ENCODE data around the gene TMED4.
"Not testable (repeated sequence)": the region's sequence is repeated elsewhere in the genome, so short reads cannot be mapped to it uniquely, and the experiment has no call there.

TMED4 gene

GRCh38 chr7:44575054-44575453, 7.0 kb downstream of the TMED4 start:
- intact Hi-C loops (cut with DNase I), result no loop called here
- no peak for DNase-seq

- peak in 2 of 42 donors; percentile 13 to 35 for DNase-seq
- intact Hi-C loops (cut with DNase I), result no loop called here
Observed at GRCh38 chr7:44574287-44574872, 7.7 kb downstream of the TMED4 start.

GRCh38 chr7:44573464-44574286, 8.4 kb downstream of the TMED4 start, which contains the start of gene DDX56:
DDX56 (minus strand) TSS chr7:44573908; CDS start chr7:44573895, 13 bp downstream.
- intact Hi-C loops (cut with DNase I), result no loop called here
- DNase-seq, result peak; percentile 89 to 98 (median 96)

- no peak for DNase-seq
- intact Hi-C loops (cut with DNase I), result no loop called here
Observed at GRCh38 chr7:44572771-44573170, 9.3 kb downstream of the TMED4 start.

- no peak for DNase-seq
- intact Hi-C loops (cut with DNase I), result loop anchor here (5.0 to 10.0 kb wide), 2 partner anchors 83 to 355 kb away; no protein-coding TSS in a partner anchor
Observed at GRCh38 chr7:44569959-44570358, 12.1 kb downstream of the TMED4 start.

GRCh38 chr7:44568771-44569560, 13.1 kb downstream of the TMED4 start:
- intact Hi-C loops (cut with DNase I), result loop anchor here (5.0 to 10.0 kb wide), 2 partner anchors 82 to 354 kb away; no protein-coding TSS in a partner anchor
- no peak for DNase-seq

GRCh38 chr7:44567884-44568283, 14.1 kb downstream of the TMED4 start:
- intact Hi-C loops (cut with DNase I), result loop anchor here (5.0 to 10.0 kb wide), 2 partner anchors 81 to 353 kb away; no protein-coding TSS in a partner anchor
- no peak for DNase-seq

GRCh38 chr7:44566680-44567079, 15.4 kb downstream of the TMED4 start:
- intact Hi-C loops (cut with DNase I), result loop anchor here (5.0 to 10.0 kb wide), 2 partner anchors 79 to 352 kb away; no protein-coding TSS in a partner anchor
- no peak for DNase-seq

GRCh38 chr7:44565795-44566559, 16.1 kb downstream of the TMED4 start:
- intact Hi-C loops (cut with DNase I), result loop anchor here (5.0 to 10.0 kb wide), 2 partner anchors 79 to 351 kb away; no protein-coding TSS in a partner anchor
- no peak for DNase-seq

GRCh38 chr7:44565097-44565794, 16.8 kb downstream of the TMED4 start:
- DNase-seq, result peak; percentile 34 to 88 (median 77)
- intact Hi-C loops (cut with DNase I), result loop anchor here (5.0 to 10.0 kb wide), 2 partner anchors 78 to 350 kb away; no protein-coding TSS in a partner anchor

- DNase-seq, result no peak
- intact Hi-C loops (cut with DNase I), result loop anchor here (5.0 to 10.0 kb wide), 2 partner anchors 77 to 350 kb away; no protein-coding TSS in a partner anchor
Observed at GRCh38 chr7:44564606-44565005, 17.4 kb downstream of the TMED4 start.

GRCh38 chr7:44563171-44563679, 18.8 kb downstream of the TMED4 start:
- no peak for DNase-seq
- intact Hi-C loops (cut with DNase I), result loop anchor here (10.0 kb wide), 1 partner anchor 348 kb away; no protein-coding TSS in a partner anchor

GRCh38 chr7:44562622-44562962, 19.4 kb downstream of the TMED4 start:
- not testable (repeated sequence) for DNase-seq
- intact Hi-C loops (cut with DNase I), result loop anchor here (10.0 kb wide), 1 partner anchor 348 kb away; no protein-coding TSS in a partner anchor

GRCh38 chr7:44561962-44562621, 19.9 kb downstream of the TMED4 start:
- peak; percentile 27 to 89 (median 64) for DNase-seq
- intact Hi-C loops (cut with DNase I), result loop anchor here (10.0 kb wide), 1 partner anchor 347 kb away; no protein-coding TSS in a partner anchor

GRCh38 chr7:44561481-44561880, 20.6 kb downstream of the TMED4 start:
- peak in 1 of 42 donors; percentile 14 for DNase-seq
- intact Hi-C loops (cut with DNase I), result loop anchor here (10.0 kb wide), 1 partner anchor 347 kb away; no protein-coding TSS in a partner anchor

- peak in 1 of 42 donors; percentile 25 for DNase-seq
- intact Hi-C loops (cut with DNase I), result no loop called here
Observed at GRCh38 chr7:44559485-44559884, 22.5 kb downstream of the TMED4 start.

GRCh38 chr7:44557485-44557884, 24.5 kb downstream of the TMED4 start:
- no peak for DNase-seq
- intact Hi-C loops (cut with DNase I), result no loop called here
